HEK293 (cell line): Measurements from ENCODE around the gene EME1.

ENCODE experiments used
- CTCF ChIP-seq: fragments of 450-650 bp; formaldehyde crosslinking; IDR thresholded peaks from 2 replicates; pipeline ENCODE4 v1.5.1; 2016; ENCODE audit warnings: missing biosample characterization, missing genetic modification characterization
- ZNF24 ChIP-seq: fragments of 450-650 bp; formaldehyde crosslinking; IDR thresholded peaks from 2 replicates; pipeline ENCODE4 v1.5.1; 2016; ENCODE audit warnings: missing biosample characterization, missing genetic modification characterization
- ZNF629 ChIP-seq: fragments of 450-650 bp; formaldehyde crosslinking; IDR thresholded peaks from 2 replicates; pipeline ENCODE4 v1.5.1; 2017; ENCODE audit warnings: missing biosample characterization, missing genetic modification characterization
- ZNF660 ChIP-seq: fragments of 450-650 bp; IDR thresholded peaks from 2 replicates; pipeline ENCODE4 v1.5.1; 2018; ENCODE audit warnings: missing biosample characterization, mild to moderate bottlenecking, missing genetic modification characterization

GRCh38 chr17:50355336-50355700 lies 17.7 kb upstream of the EME1 start:
- no peak for TF ChIP-seq ZNF629 (tag by site-specific recombination)
- TF ChIP-seq ZNF660 (tag by site-specific recombination) = no peak
- TF ChIP-seq ZNF24 (tag by site-specific recombination) = no peak
- no peak for TF ChIP-seq CTCF
